NB4 (cell line): ENCODE measurements around the gene HAAO.

Experiments used
- CTCF ChIP-seq: IDR thresholded peaks from one replicate; pipeline ENCODE4 v1.5.1; 2012; ENCODE audit warnings: low read depth, low read length
- POLR2A ChIP-seq: IDR thresholded peaks from 2 replicates; pipeline ENCODE4 v1.6.1; 2011; ENCODE audit warnings: mild to moderate bottlenecking; ENCODE audit not compliant: insufficient read length; ENCODE audit errors: extremely low read depth

GRCh38 chr2:42824454-42824807 lies 32.0 kb upstream of the HAAO start:
- no peak for TF ChIP-seq CTCF
- no peak for TF ChIP-seq POLR2A
